Endothelial cell of umbilical vein (primary cell): ENCODE results near the gene BCAN. TPM values are rescaled to one million over a fixed set of nuclear protein-coding genes. Genes with fewer than 3 reads are reported as not detected.

ENCODE experiments used
- BruUV-seq: library from RNA; stranded (reverse); fragments of 400-500 nt; replicated peaks from 2 replicates; lab custom pipeline; 2021; lab: Mats Ljungman, UMichigan
- CTCF ChIA-PET: fragments of 300-600, 350-600 bp; sonication (Branson Sonifier 250); formaldehyde crosslinking; loops from one replicate; lab custom pipeline; 2021; ENCODE audit warnings: antibody characterized with exemption, inconsistent platforms; lab: Charles Lee
- POLR2A ChIA-PET: fragments of 300-600, 350-600 bp; sonication (Branson Sonifier 250); formaldehyde crosslinking; loops from one replicate; lab custom pipeline; 2021; ENCODE audit warnings: antibody characterized with exemption, inconsistent platforms; lab: Charles Lee
- DNase-seq: peaks from one replicate; pipeline ENCODE4 v3.0.0-alpha.2; 2011; ENCODE audit warnings: low read depth, low spot score
- FAIRE-seq: peaks from 2 replicates; lab custom pipeline; 2011; peaks lifted over from hg19 to GRCh38; lab: Jason Lieb, UNC
- H2AFZ ChIP-seq: 2 replicates; pipeline ENCODE4 v1.6.0; 2012; ENCODE audit warnings: low read depth, low read length, control low read depth, inconsistent platforms
- H3K27ac ChIP-seq: 2 replicates; pipeline ENCODE4 v1.5.1; 2011; ENCODE audit warnings: low read depth, mild to moderate bottlenecking, control low read depth, low read length, moderate library complexity; ENCODE audit not compliant: insufficient read depth
- H3K27me3 ChIP-seq, 2 experiments: 2 replicates each; pipeline versions ENCODE4 v1.6.0 to v1.6.1; 2011; ENCODE audit warnings: low read length in 2 of 2, mixed read lengths in 1 of 2; ENCODE audit not compliant: control insufficient read depth in 2 of 2, insufficient read depth in 2 of 2
- H3K36me3 ChIP-seq, 2 experiments: 2 replicates in 1 of 2; 3 replicates in 1 of 2; pipeline ENCODE4 v1.5.1; 2011; ENCODE audit warnings: low read length in 2 of 2, mild to moderate bottlenecking in 1 of 2, moderate library complexity in 1 of 2; ENCODE audit not compliant: control insufficient read depth in 2 of 2, insufficient read depth in 2 of 2; ENCODE audit errors: extremely low read depth in 1 of 2
- H3K4me1 ChIP-seq: 3 replicates; pipeline ENCODE4 v1.5.1; 2011; ENCODE audit warnings: mild to moderate bottlenecking, low read length; ENCODE audit not compliant: control insufficient read depth, insufficient read depth; ENCODE audit errors: extremely low read depth
- H3K4me2 ChIP-seq: 2 replicates; pipeline ENCODE4 v1.6.1; 2011; ENCODE audit warnings: low read length, control low read depth, mixed read lengths; ENCODE audit not compliant: insufficient read depth
- H3K4me3 ChIP-seq, 3 experiments: fragments of 200-600 bp in 1 of 3; sonication (generic), shearing (Covaris generic) in 1 of 3; replicated peaks in 1 of 3; 2 replicates each; pipeline ENCODE4 v1.5.1; 2011 to 2016; ENCODE audit warnings: control low read depth in 3 of 3, low read length in 3 of 3, mild to moderate bottlenecking in 2 of 3, inconsistent platforms in 1 of 3, low read depth in 1 of 3, moderate library complexity in 1 of 3; ENCODE audit not compliant: insufficient read depth in 1 of 3
- H3K79me2 ChIP-seq: 2 replicates; pipeline ENCODE4 v1.6.0; 2012; ENCODE audit warnings: low read length, inconsistent platforms; ENCODE audit not compliant: control insufficient read depth, insufficient read depth
- H3K9ac ChIP-seq: replicated peaks from 2 replicates; pipeline ENCODE3; 2011; ENCODE audit warnings: low read length, control low read depth; ENCODE audit not compliant: insufficient read depth; ENCODE audit errors: extremely low read depth
- H3K9me1 ChIP-seq: replicated peaks from 3 replicates; pipeline ENCODE4 v1.6.0; 2011; ENCODE audit warnings: mild to moderate bottlenecking, low read length; ENCODE audit not compliant: control insufficient read depth, insufficient read depth; ENCODE audit errors: extremely low read depth
- H3K9me3 ChIP-seq: replicated peaks from 2 replicates; pipeline ENCODE4 v1.5.1; 2012; ENCODE audit warnings: low read length, inconsistent platforms; ENCODE audit not compliant: control insufficient read depth, insufficient read depth
- H4K20me1 ChIP-seq: replicated peaks from 2 replicates; pipeline ENCODE3; 2011; ENCODE audit warnings: mild to moderate bottlenecking, low read length; ENCODE audit not compliant: control insufficient read depth, insufficient read depth; ENCODE audit errors: extremely low read depth
- EZH2 ChIP-seq: IDR thresholded peaks from 2 replicates; pipeline ENCODE4 v1.6.1; 2012; ENCODE audit warnings: borderline replicate concordance, low read depth, mild to moderate bottlenecking, moderate library complexity, low read length, inconsistent platforms; ENCODE audit not compliant: severe bottlenecking
- FOS ChIP-seq: IDR thresholded peaks from 2 replicates; pipeline ENCODE4 v1.6.1; 2011; ENCODE audit warnings: mild to moderate bottlenecking, low read length, moderate library complexity, borderline replicate concordance; ENCODE audit not compliant: insufficient read depth
- GATA2 ChIP-seq: IDR thresholded peaks from 2 replicates; pipeline ENCODE4 v1.7.0; 2011; ENCODE audit warnings: low read depth, mild to moderate bottlenecking, moderate library complexity, mixed read lengths, low read length; ENCODE audit not compliant: insufficient read length, insufficient read depth
- JUN ChIP-seq: IDR thresholded peaks from 2 replicates; pipeline ENCODE4 v1.6.1; 2011; ENCODE audit warnings: borderline replicate concordance, low read depth; ENCODE audit not compliant: insufficient read length, insufficient read depth
- MAX ChIP-seq: IDR thresholded peaks from 2 replicates; pipeline ENCODE4 v1.6.1; 2011; ENCODE audit not compliant: insufficient read depth, insufficient read length
- MYC ChIP-seq: IDR thresholded peaks from one replicate; pipeline ENCODE4 v1.6.1; 2011; ENCODE audit warnings: mild to moderate bottlenecking, low read depth, low read length
- POLR2A ChIP-seq: IDR thresholded peaks from 2 replicates; pipeline ENCODE4 v1.6.1; 2012; ENCODE audit warnings: low read depth, mild to moderate bottlenecking, control low read depth, low read length
- POLR2AphosphoS5 ChIP-seq: IDR thresholded peaks from 2 replicates; pipeline ENCODE4 v1.6.1; 2012; ENCODE audit warnings: low read depth, mild to moderate bottlenecking, control low read depth, low read length, moderate library complexity; ENCODE audit not compliant: insufficient read depth
- dilution Hi-C: fragments of 300-500 bp; cut with MboI; formaldehyde crosslinking; loops from one replicate; pipeline ENCODE4 v1.15.0; 2019; ENCODE audit warnings: low sequenced_read_pairs; ENCODE audit not compliant: extremely low pct_ligation_motif_present
- intact Hi-C: fragments of 100-400 bp; cut with micrococcal nuclease; formaldehyde crosslinking; loops from one replicate; pipeline ENCODE4 v1.10.0; 2022
- polyA plus RNA-seq, 4 experiments: library from polyadenylated mRNA; depleted of rRNA in 3 of 4; stranded (reverse) in 3 of 4; unstranded in 1 of 4; fragments of >200 nt; gene quantifications; 2 replicates each; pipeline versions ENCODE4 v1.2.1 to v1.2.3, GENCODE V29; 2011 to 2012; ENCODE audit warnings: missing spikeins in 1 of 4
- total RNA-seq: library from RNA; stranded (reverse); gene quantifications from 2 replicates; pipeline ENCODE4 v1.2.3, GENCODE V29; 2021
- TF ChIP-seq, protein P1 (sequence below), 2 donors: IDR thresholded peaks; 1 replicate in 1 of 2; 2 replicates in 1 of 2; pipeline ENCODE4 v1.5.1; 2011; ENCODE audit warnings: low read length in 2 of 2, mild to moderate bottlenecking in 2 of 2, moderate library complexity in 2 of 2, control low read depth in 1 of 2, inconsistent platforms in 1 of 2, low read depth in 1 of 2; ENCODE audit not compliant: insufficient read depth in 1 of 2; ENCODE audit errors: extremely low read depth in 1 of 2

BCAN gene
- total and polyA plus RNA-seq, 2 donors (not counting 3 experiments of a cell fraction or from before 2014, with no cell fraction given) = 0.15 TPM; not detected in 1

GRCh38 chr1:156596426-156596825, 45.5 kb upstream of the BCAN start:
- Histone ChIP-seq H3K9ac (no peak overlapping the region), H3K4me3 (no peak overlapping the region), H3K79me2 (peaks cover 24% of the 10 kb centered on the region), H3K4me2 (no peak overlapping the region), H3K27ac (no peak overlapping the region), H3K9me3 (no peaks in the 10 kb centered on the region), H3K27me3 (no peaks in the 10 kb centered on the region), H2AFZ (no peak overlapping the region), H4K20me1 (no peaks in the 10 kb centered on the region), H3K4me1 (peaks cover 19% of the 10 kb centered on the region), H3K36me3 (peaks cover 0 to 34% of the 10 kb centered on the region in 2 experiments), H3K9me1 (no peaks in the 10 kb centered on the region)
- no TSS peak for BruUV-seq
- dilution Hi-C loops = no loop called here
- FAIRE-seq (no peak), DNase-seq (no peak)
- TF ChIP-seq JUN = no peak
- TF ChIP-seq EZH2 = no peak
- no peak for TF ChIP-seq POLR2A
- TF ChIP-seq, protein P1, sequence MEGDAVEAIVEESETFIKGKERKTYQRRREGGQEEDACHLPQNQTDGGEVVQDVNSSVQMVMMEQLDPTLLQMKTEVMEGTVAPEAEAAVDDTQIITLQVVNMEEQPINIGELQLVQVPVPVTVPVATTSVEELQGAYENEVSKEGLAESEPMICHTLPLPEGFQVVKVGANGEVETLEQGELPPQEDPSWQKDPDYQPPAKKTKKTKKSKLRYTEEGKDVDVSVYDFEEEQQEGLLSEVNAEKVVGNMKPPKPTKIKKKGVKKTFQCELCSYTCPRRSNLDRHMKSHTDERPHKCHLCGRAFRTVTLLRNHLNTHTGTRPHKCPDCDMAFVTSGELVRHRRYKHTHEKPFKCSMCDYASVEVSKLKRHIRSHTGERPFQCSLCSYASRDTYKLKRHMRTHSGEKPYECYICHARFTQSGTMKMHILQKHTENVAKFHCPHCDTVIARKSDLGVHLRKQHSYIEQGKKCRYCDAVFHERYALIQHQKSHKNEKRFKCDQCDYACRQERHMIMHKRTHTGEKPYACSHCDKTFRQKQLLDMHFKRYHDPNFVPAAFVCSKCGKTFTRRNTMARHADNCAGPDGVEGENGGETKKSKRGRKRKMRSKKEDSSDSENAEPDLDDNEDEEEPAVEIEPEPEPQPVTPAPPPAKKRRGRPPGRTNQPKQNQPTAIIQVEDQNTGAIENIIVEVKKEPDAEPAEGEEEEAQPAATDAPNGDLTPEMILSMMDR (IDR thresholded peaks at IDR 0.05; ENCODE audit: extremely low read depth in 1 of 2, insufficient read depth in 1 of 2, low read depth in 1 of 2, low read length in 2 of 2) = no peak
- no peak for TF ChIP-seq FOS
- no peak for TF ChIP-seq MYC
- TF ChIP-seq GATA2 = no peak
- TF ChIP-seq POLR2AphosphoS5 = no peak
- TF ChIP-seq MAX = no peak
- ChIA-PET POLR2A (no interaction called here), CTCF (interaction anchor here (0.5 to 1.3 kb wide), 3 partner anchors 9 to 150 kb away, joined by 3 to 4 read pairs (median 3); no protein-coding TSS in a partner anchor)
- intact Hi-C loops = no loop called here
